ENCODE results near the gene VDAC1. TPM values are rescaled to one million over a fixed set of nuclear protein-coding genes. Genes with fewer than 3 reads are reported as not detected.

The VDAC1 gene
- total and polyA plus RNA-seq, 2 of the 8 experiments (the other 6 are each of a cell fraction or from before 2014, with no cell fraction given): 111 to 301 TPM

- no peaks in the 10 kb centered on the region for H3K79me2 ChIP-seq (ENCODE audit: control insufficient read depth in 1 of 2, insufficient read depth in 2 of 2, low read length in 2 of 2)
- H2AK5ac ChIP-seq (ENCODE audit: low read depth, low read length): no peak overlapping the region
- no peak overlapping the region for H3K9ac ChIP-seq (replicated peaks in 1 of 4; ENCODE audit: extremely low read depth in 1 of 4, low read depth in 3 of 4, low read length in 3 of 4)
- no peak overlapping the region for H3K27ac ChIP-seq (ENCODE audit: low read depth, low read length)
- DNase-seq (ENCODE audit: low read depth in 1 of 2, low spot score in 2 of 2) (peak in 1 of 2 experiments; percentile 37), FAIRE-seq (no peak)
- no peak for TF ChIP-seq USF2 (IDR thresholded peaks at IDR 0.05; ENCODE audit: low read length)
- TF ChIP-seq SIN3A (conservative IDR thresholded peaks at IDR 0.05 in 1 of 2, IDR thresholded peaks at IDR 0.05 in 1 of 2; ENCODE audit: low read depth in 1 of 2, low read length in 2 of 2): no peak
- no peak for TF ChIP-seq SP4 (IDR thresholded peaks at IDR 0.05; ENCODE audit: low read length)
- no peak for TF ChIP-seq SIX5 (IDR thresholded peaks at IDR 0.05; ENCODE audit: low read depth, low read length)
- TF ChIP-seq TCF12 (IDR thresholded peaks at IDR 0.05; ENCODE audit: low read depth, low read length): no peak
- no peak for TF ChIP-seq KDM5A (IDR thresholded peaks at IDR 0.05; ENCODE audit: low read length)
- TF ChIP-seq BCL11A (IDR thresholded peaks at IDR 0.05; ENCODE audit: low read depth in 2 of 2, low read length in 2 of 2): no peak
- TF ChIP-seq ZNF274 (IDR thresholded peaks at IDR 0.05; ENCODE audit: borderline replicate concordance, extremely low read depth, low read length): no peak
- no peaks in the 10 kb centered on the region for H3K27me3 ChIP-seq (replicated peaks in 1 of 4; ENCODE audit: control insufficient read depth in 3 of 4, extremely low read depth in 1 of 4, insufficient read depth in 3 of 4, low read length in 3 of 4)
- no peaks in the 10 kb centered on the region for H3K36me3 ChIP-seq (ENCODE audit: control insufficient read depth in 2 of 4, insufficient read depth in 4 of 4, low read length in 3 of 4)
- H3K9me3 ChIP-seq (ENCODE audit: insufficient read depth in 2 of 2, low read depth in 1 of 2, low read length in 1 of 2): no peaks in the 10 kb centered on the region
- H2AFZ ChIP-seq (ENCODE audit: low read length): no peak overlapping the region
- H3K79me1 ChIP-seq (ENCODE audit: low read depth, low read length): no peaks in the 10 kb centered on the region
- no peaks in the 10 kb centered on the region for H4K20me1 ChIP-seq (replicated peaks in 1 of 2; ENCODE audit: control insufficient read depth in 1 of 2, insufficient read depth in 2 of 2, low read length in 2 of 2)
- H2BK15ac ChIP-seq (ENCODE audit: low read length): no peak overlapping the region
- no peak overlapping the region for H3K18ac ChIP-seq (ENCODE audit: extremely low read depth, low read length)
- no peak overlapping the region; the same call in 1 of the 2 replicates for H4K8ac ChIP-seq (ENCODE audit: extremely low read depth, insufficient read depth, low read length)
- H3K4ac ChIP-seq (replicated peaks; ENCODE audit: insufficient read length, low read depth, low read length): no peak overlapping the region
- H3K4me2 ChIP-seq (ENCODE audit: insufficient read depth in 1 of 2, low read depth in 2 of 2, low read length in 2 of 2): no peak overlapping the region
- H3K4me1 ChIP-seq (replicated peaks in 1 of 4; ENCODE audit: control insufficient read depth in 3 of 4, insufficient read depth in 4 of 4, low read length in 3 of 4): no peaks in the 10 kb centered on the region
- no peak overlapping the region for H3K23ac ChIP-seq (ENCODE audit: insufficient read length)
- H3K56ac ChIP-seq (replicated peaks; ENCODE audit: insufficient read length, low read depth, low read length): no peak overlapping the region
- H2BK12ac ChIP-seq (ENCODE audit: low read depth, low read length): no peak overlapping the region
- H3K4me3 ChIP-seq (ENCODE audit: extremely low read depth in 1 of 4, insufficient read depth in 2 of 4, low read depth in 3 of 4, low read length in 4 of 4): no peak overlapping the region
- H3K23me2 ChIP-seq (ENCODE audit: low read depth, low read length): no peaks in the 10 kb centered on the region
- no peak overlapping the region for H4K5ac ChIP-seq (ENCODE audit: insufficient read length, low read depth, low read length)
- no peak overlapping the region for H3K14ac ChIP-seq (ENCODE audit: insufficient read length)
- H2BK120ac ChIP-seq (replicated peaks; ENCODE audit: low read depth, low read length): no peak overlapping the region
- ChIA-PET POLR2A (ENCODE audit: partially characterized antibody) (no interaction called here), CTCF (ENCODE audit: partially characterized antibody) (interaction anchor here (0.6 to 7.7 kb wide), 17 partner anchors 9 to 522 kb away, joined by 3 to 74 read pairs (median 8); no protein-coding TSS in a partner anchor)
- H2BK20ac ChIP-seq (ENCODE audit: low read length): no peak overlapping the region
- 90% methylated on average over 7 of the region's 7 CpGs; no CpG with 5 or more reads in 1 of the 2 experiments for WGBS, 2 experiments (ENCODE audit: extremely low coverage in 1 of 2, insufficient coverage in 1 of 2, insufficient read length in 1 of 2, insufficient replicate concordance in 2 of 2, low coverage in 1 of 2, low lambda C conversion rate in 2 of 2, missing lambda C conversion rate in 1 of 2)
- no peak overlapping the region for H4K91ac ChIP-seq (replicated peaks; ENCODE audit: insufficient read length, low read length)
- H2BK5ac ChIP-seq (ENCODE audit: low read depth, low read length): no peak overlapping the region
Observed at GRCh38 chr5:133943475-133943817, 61.3 kb downstream of the VDAC1 start.

All from H1 (cell line).